Measurements from ENCODE around the gene FAM168B. TPM values are rescaled to one million over a fixed set of nuclear protein-coding genes. Genes with fewer than 3 reads are reported as not detected.

The FAM168B gene
- total RNA-seq, 1 experiment from 2014 or later = 79.6 TPM

GRCh38 chr2:131042148-131042775 is 51.0 kb downstream of the FAM168B start:
- no TSS peak for BruUV-seq (replicated peaks)
- ChIA-PET CTCF (no interaction called here), POLR2A (ENCODE audit: unreplicated experiment) (no interaction called here)
- Histone ChIP-seq H3K36me3 (ENCODE audit: low read depth) (no peaks in the 10 kb centered on the region), H3K4me2 (no peak overlapping the region), H2AFZ (no peak overlapping the region), H3K79me2 (ENCODE audit: low read depth) (no peaks in the 10 kb centered on the region), H4K20me1 (ENCODE audit: insufficient read depth) (no peaks in the 10 kb centered on the region), H3K9me2 (ENCODE audit: insufficient read depth) (no peaks in the 10 kb centered on the region), H3K9me3 (ENCODE audit: insufficient read depth, low read depth) (no peaks in the 10 kb centered on the region), H3K27ac (no peak overlapping the region), H3K4me3 (no peak overlapping the region), H3F3A (ENCODE audit: insufficient read depth, low read depth) (no peaks in the 10 kb centered on the region), H3K27me3 (ENCODE audit: insufficient read depth, low read depth) (no peaks in the 10 kb centered on the region), H3K4me1 (replicated peaks; ENCODE audit: insufficient read depth) (no peaks in the 10 kb centered on the region)
- no peak for DNase-seq
- TF ChIP-seq EZH2 (IDR thresholded peaks at IDR 0.05; ENCODE audit: low read depth) = no peak
- no peak for TF ChIP-seq CTCF (conservative IDR thresholded peaks at IDR 0.05)
- intact Hi-C loops (cut with micrococcal nuclease; ENCODE audit: unreplicated experiment) = no loop called here

- no peak overlapping the region for H3K4me2 ChIP-seq
- no peaks in the 10 kb centered on the region for H3F3A ChIP-seq (ENCODE audit: insufficient read depth, low read depth)
- no peaks in the 10 kb centered on the region for H3K36me3 ChIP-seq (ENCODE audit: low read depth)
- H3K79me2 ChIP-seq (ENCODE audit: low read depth) = no peaks in the 10 kb centered on the region
- TF ChIP-seq CTCF (conservative IDR thresholded peaks at IDR 0.05) = no peak
- intact Hi-C loops (cut with micrococcal nuclease; ENCODE audit: unreplicated experiment) = no loop called here
- no peaks in the 10 kb centered on the region for H3K9me2 ChIP-seq (ENCODE audit: insufficient read depth)
- H2AFZ ChIP-seq = no peak overlapping the region
- H3K9me3 ChIP-seq (ENCODE audit: insufficient read depth, low read depth) = no peaks in the 10 kb centered on the region
- no peaks in the 10 kb centered on the region for H4K20me1 ChIP-seq (ENCODE audit: insufficient read depth)
- no peak overlapping the region for H3K4me3 ChIP-seq
- CTCF ChIA-PET = no interaction called here
- BruUV-seq (replicated peaks) = no TSS peak
- DNase-seq = no peak
- H3K27ac ChIP-seq = no peak overlapping the region
- POLR2A ChIA-PET (ENCODE audit: unreplicated experiment) = no interaction called here
- no peaks in the 10 kb centered on the region for H3K27me3 ChIP-seq (ENCODE audit: insufficient read depth, low read depth)
- H3K4me1 ChIP-seq (replicated peaks; ENCODE audit: insufficient read depth) = no peaks in the 10 kb centered on the region
Measured at GRCh38 chr2:131041402-131042147, 51.7 kb downstream of the FAM168B start.

- H3K4me1 ChIP-seq (replicated peaks; ENCODE audit: insufficient read depth) = no peaks in the 10 kb centered on the region
- POLR2A ChIA-PET (ENCODE audit: unreplicated experiment) = no interaction called here
- CTCF ChIA-PET = no interaction called here
- intact Hi-C loops (cut with micrococcal nuclease; ENCODE audit: unreplicated experiment) = no loop called here
- no peaks in the 10 kb centered on the region for H3F3A ChIP-seq (ENCODE audit: insufficient read depth, low read depth)
- H3K9me2 ChIP-seq (ENCODE audit: insufficient read depth) = no peaks in the 10 kb centered on the region
- no peak overlapping the region for H3K27ac ChIP-seq
- no peak for DNase-seq
- H3K27me3 ChIP-seq (ENCODE audit: insufficient read depth, low read depth) = no peaks in the 10 kb centered on the region
- H3K79me2 ChIP-seq (ENCODE audit: low read depth) = no peaks in the 10 kb centered on the region
- no peaks in the 10 kb centered on the region for H3K9me3 ChIP-seq (ENCODE audit: insufficient read depth, low read depth)
- no peak overlapping the region for H3K4me3 ChIP-seq
- BruUV-seq (replicated peaks) = no TSS peak
- no peak overlapping the region for H2AFZ ChIP-seq
- H3K36me3 ChIP-seq (ENCODE audit: low read depth) = no peaks in the 10 kb centered on the region
- H4K20me1 ChIP-seq (ENCODE audit: insufficient read depth) = no peaks in the 10 kb centered on the region
- no peak for TF ChIP-seq EZH2 (IDR thresholded peaks at IDR 0.05; ENCODE audit: low read depth)
- TF ChIP-seq CTCF (conservative IDR thresholded peaks at IDR 0.05) = no peak
- no peak overlapping the region for H3K4me2 ChIP-seq
Measured at GRCh38 chr2:131040661-131041401, 52.4 kb downstream of the FAM168B start.
